Activated CD4-positive, alpha-beta memory T cell treated with anti-CD3 and anti-CD28 coated beads, Interleukin-2, amount 10 ng/mL, durations not matched to agents 7 days and 5 days (primary cell): Measurements from ENCODE around the gene CNOT3. TPM values are rescaled to one million over a fixed set of nuclear protein-coding genes. Genes with fewer than 3 reads are reported as not detected.
"Not testable (repeated sequence)": the region's sequence is repeated elsewhere in the genome, so short reads cannot be mapped to it uniquely, and the experiment has no call there.

Experiments
- CTCF ChIA-PET: fragments of 350-600 bp; sonication (Branson Sonifier 250); formaldehyde crosslinking; loops from one replicate; lab custom pipeline; 2021; ENCODE audit warnings: antibody characterized with exemption, inconsistent platforms; lab: Charles Lee
- POLR2A ChIA-PET: fragments of 350-600 bp; sonication (Branson Sonifier 250); formaldehyde crosslinking; loops from one replicate; lab custom pipeline; 2021; ENCODE audit warnings: antibody characterized with exemption; lab: Charles Lee
- DNase-seq: peaks from one replicate; pipeline ENCODE4 v3.0.0-alpha.2; 2020
- H3K27ac Mint-ChIP-seq: one replicate; pipeline ENCODE4 v1.8.0; 2021; ENCODE audit warnings: mild to moderate bottlenecking, mixed read lengths
- H3K27me3 Mint-ChIP-seq: one replicate; pipeline ENCODE4 v1.8.0; 2021; ENCODE audit warnings: mixed read lengths
- H3K36me3 Mint-ChIP-seq: one replicate; pipeline ENCODE4 v1.8.0; 2021; ENCODE audit warnings: low read depth, mixed read lengths
- H3K4me1 Mint-ChIP-seq: one replicate; pipeline ENCODE4 v1.8.0; 2021; ENCODE audit warnings: mixed read lengths
- H3K4me3 Mint-ChIP-seq: one replicate; pipeline ENCODE4 v1.8.0; 2021; ENCODE audit warnings: mild to moderate bottlenecking, mixed read lengths
- H3K9me3 Mint-ChIP-seq: one replicate; pipeline ENCODE4 v1.8.0; 2021; ENCODE audit warnings: mixed read lengths
- total RNA-seq, 2 experiments: library from RNA; stranded (reverse); gene quantifications; one replicate each; pipeline ENCODE4 v1.2.3, GENCODE V29; 2021

The CNOT3 gene
- total RNA-seq, 2 experiments from 2014 or later: 62.6 to 66.9 TPM

GRCh38 chr19:54168174-54168917 lies 30.8 kb downstream of the CNOT3 start:
- H3K36me3 Mint-ChIP-seq: no peaks in the 10 kb centered on the region
- peaks cover 17% of the 10 kb centered on the region for H3K4me1 Mint-ChIP-seq
- peaks cover 1% of the 10 kb centered on the region for H3K27me3 Mint-ChIP-seq
- peak; percentile 90 for DNase-seq
- no peak overlapping the region for H3K4me3 Mint-ChIP-seq
- H3K27ac Mint-ChIP-seq: no peak overlapping the region
- POLR2A ChIA-PET: interaction anchor here (0.7 kb wide), 1 partner anchor 22 kb away, joined by 4 read pairs; the partner anchor contains the start of gene TSEN34
- no peaks in the 10 kb centered on the region for H3K9me3 Mint-ChIP-seq
- CTCF ChIA-PET: interaction anchor here (0.6 to 3.3 kb wide), 11 partner anchors 14 to 912 kb away, joined by 3 to 45 read pairs (median 4); partner anchors contain the start of genes CNOT3, LAIR1 and MBOAT7

GRCh38 chr19:54169149-54169740 lies 31.7 kb downstream of the CNOT3 start:
- no peaks in the 10 kb centered on the region for H3K36me3 Mint-ChIP-seq
- CTCF ChIA-PET: interaction anchor here (0.6 to 3.3 kb wide), 11 partner anchors 13 to 911 kb away, joined by 3 to 45 read pairs (median 4); partner anchors contain the start of genes CNOT3, LAIR1 and MBOAT7
- no peak for DNase-seq
- no peaks in the 10 kb centered on the region for H3K9me3 Mint-ChIP-seq
- H3K4me3 Mint-ChIP-seq: no peak overlapping the region
- H3K27ac Mint-ChIP-seq: no peak overlapping the region
- POLR2A ChIA-PET: interaction anchor here (1.8 kb wide), 1 partner anchor 19 kb away, joined by 5 read pairs; no protein-coding TSS in a partner anchor
- H3K27me3 Mint-ChIP-seq: no peaks in the 10 kb centered on the region
- peaks cover 12% of the 10 kb centered on the region for H3K4me1 Mint-ChIP-seq

- H3K27ac Mint-ChIP-seq, H3K4me3 Mint-ChIP-seq: not testable (repeated sequence)
- POLR2A ChIA-PET: interaction anchor here (0.8 to 1.4 kb wide), 2 partner anchors 17 to 29 kb away, joined by 3 read pairs; partner anchors contain the start of gene RPS9
These were observed 34.3 kb downstream of the CNOT3 start for GRCh38 chr19:54171736-54172431.

GRCh38 chr19:54172471-54173358 lies 35.2 kb downstream of the CNOT3 start, which contains the start of gene TMC4:
TMC4 (minus strand) TSS chr19:54173160; CDS start chr19:54173117, 43 bp downstream.
- ChIA-PET CTCF (no interaction called here), POLR2A (interaction anchor here (0.6 to 2.6 kb wide), 6 partner anchors 13 to 35 kb away, joined by 3 to 6 read pairs (median 4); partner anchors contain the start of genes CNOT3, LENG1 and MBOAT7)
- Mint-ChIP-seq H3K4me3 (no peak within 1 kb of the TSS), H3K4me1 (peaks cover 6% of the 10 kb centered on the region), H3K27me3 (no peaks in the 10 kb centered on the region), H3K36me3 (no peaks in the 10 kb centered on the region), H3K9me3 (no peaks in the 10 kb centered on the region), H3K27ac (no peak within 1 kb of the TSS)
- no peak for DNase-seq

More at GRCh38 chr19:54171736-54172431, 34.3 kb downstream of the CNOT3 start:
- DNase-seq, H3K36me3 Mint-ChIP-seq, H3K4me1 Mint-ChIP-seq, CTCF ChIA-PET, H3K9me3 Mint-ChIP-seq, H3K27me3 Mint-ChIP-seq: not testable (repeated sequence)

DNA sequence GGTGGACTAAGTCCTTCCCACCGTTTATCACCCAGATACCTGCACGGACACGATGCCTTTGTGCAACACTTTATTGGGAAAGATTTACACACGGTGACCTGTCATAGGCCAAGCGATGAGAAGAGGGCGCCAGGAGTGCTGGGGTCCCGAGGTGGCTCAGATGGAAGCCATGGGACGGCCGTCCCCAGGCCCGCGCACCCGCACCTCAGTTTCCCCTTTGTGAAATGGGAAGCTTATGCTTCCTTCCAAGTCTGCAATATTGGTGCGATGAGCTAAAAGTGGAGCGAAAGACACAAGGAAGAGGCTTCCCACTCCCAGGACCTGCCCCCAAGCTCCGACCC lies 35.8 kb downstream of the CNOT3 start:
- CTCF ChIA-PET: interaction anchor here (0.6 to 0.9 kb wide), 2 partner anchors 93 to 218 kb away, joined by 3 read pairs; no protein-coding TSS in a partner anchor
- H3K4me1 Mint-ChIP-seq: peaks cover 3% of the 10 kb centered on the region
- no peak overlapping the region for H3K27ac Mint-ChIP-seq
- H3K27me3 Mint-ChIP-seq: no peaks in the 10 kb centered on the region
- H3K9me3 Mint-ChIP-seq: no peaks in the 10 kb centered on the region
- POLR2A ChIA-PET: interaction anchor here (0.7 to 2.6 kb wide), 6 partner anchors 12 to 35 kb away, joined by 3 to 6 read pairs (median 4); partner anchors contain the start of genes CNOT3 and LENG1
- no peak for DNase-seq
- peaks cover 4% of the 10 kb centered on the region for H3K36me3 Mint-ChIP-seq
- H3K4me3 Mint-ChIP-seq: no peak overlapping the region

- POLR2A ChIA-PET: interaction anchor here (0.8 to 2.6 kb wide), 5 partner anchors 12 to 27 kb away, joined by 3 to 6 read pairs (median 3); partner anchors contain the start of gene LENG1
- H3K27ac Mint-ChIP-seq: no peak overlapping the region
- CTCF ChIA-PET: interaction anchor here (0.6 to 0.9 kb wide), 3 partner anchors 92 to 217 kb away, joined by 3 to 4 read pairs (median 3); no protein-coding TSS in a partner anchor
- no peaks in the 10 kb centered on the region for H3K27me3 Mint-ChIP-seq
- peaks cover 9% of the 10 kb centered on the region for H3K36me3 Mint-ChIP-seq
- no peak overlapping the region for H3K4me3 Mint-ChIP-seq
- no peaks in the 10 kb centered on the region for H3K9me3 Mint-ChIP-seq
- H3K4me1 Mint-ChIP-seq: peaks cover 2% of the 10 kb centered on the region
- no peak for DNase-seq
These were observed 36.6 kb downstream of the CNOT3 start for GRCh38 chr19:54173951-54174834.

DNA sequence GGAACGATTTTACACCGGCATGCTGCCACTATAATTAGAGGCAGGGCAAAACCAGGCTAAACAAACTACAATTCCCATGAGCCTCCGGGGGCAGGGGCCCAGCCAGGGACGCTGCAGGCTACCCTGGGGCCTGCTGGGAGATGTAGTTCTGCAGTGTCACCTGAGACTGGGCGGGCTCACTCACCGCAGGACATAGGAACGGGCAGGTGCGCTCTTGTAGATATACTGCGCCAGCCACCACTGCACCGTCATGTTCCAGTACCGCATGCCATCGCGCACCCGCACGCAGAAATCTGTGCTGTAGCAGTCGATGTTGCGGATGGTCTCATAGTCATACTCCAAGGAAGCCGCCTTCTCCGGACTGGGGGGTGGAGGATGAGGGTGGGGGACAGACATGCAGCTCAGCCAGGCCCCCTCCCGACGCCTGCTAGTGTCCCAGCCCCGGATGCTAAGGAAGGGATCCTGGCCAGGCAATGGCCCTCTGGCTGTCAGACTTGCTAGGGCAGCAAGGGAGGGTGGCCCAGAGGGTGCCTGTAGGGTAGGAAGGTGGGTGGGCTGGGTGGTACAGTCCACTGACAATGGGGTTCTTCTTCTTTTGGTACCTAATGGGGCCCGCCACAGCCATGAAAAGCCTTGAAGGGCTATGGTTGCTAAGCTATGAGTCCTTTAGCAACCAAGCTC lies 41.2 kb downstream of the CNOT3 start:
- H3K27ac Mint-ChIP-seq: no peak overlapping the region
- H3K9me3 Mint-ChIP-seq: no peaks in the 10 kb centered on the region
- no peak overlapping the region for H3K4me3 Mint-ChIP-seq
- peak; percentile 51 for DNase-seq
- peaks cover under 1% of the 10 kb centered on the region for H3K4me1 Mint-ChIP-seq
- H3K27me3 Mint-ChIP-seq: no peaks in the 10 kb centered on the region
- POLR2A ChIA-PET: no interaction called here
- peaks cover 18% of the 10 kb centered on the region for H3K36me3 Mint-ChIP-seq
- CTCF ChIA-PET: no interaction called here

GRCh38 chr19:54179262-54179852 lies 41.8 kb downstream of the CNOT3 start:
- ChIA-PET CTCF (no interaction called here), POLR2A (interaction anchor here (1.0 kb wide), 1 partner anchor 19 kb away, joined by 3 read pairs; no protein-coding TSS in a partner anchor)
- Mint-ChIP-seq H3K4me3 (no peak overlapping the region), H3K9me3 (no peaks in the 10 kb centered on the region), H3K4me1 (peaks cover 2% of the 10 kb centered on the region), H3K27ac (no peak overlapping the region), H3K36me3 (peaks cover 23% of the 10 kb centered on the region), H3K27me3 (no peaks in the 10 kb centered on the region)
- DNase-seq: no peak

GRCh38 chr19:54179921-54180461 lies 42.4 kb downstream of the CNOT3 start:
- Mint-ChIP-seq H3K4me1 (peaks cover 2% of the 10 kb centered on the region), H3K27ac (no peak overlapping the region), H3K9me3 (no peaks in the 10 kb centered on the region), H3K36me3 (peaks cover 23% of the 10 kb centered on the region), H3K27me3 (no peaks in the 10 kb centered on the region), H3K4me3 (no peak overlapping the region)
- ChIA-PET CTCF (no interaction called here), POLR2A (interaction anchor here (1.0 kb wide), 1 partner anchor 19 kb away, joined by 3 read pairs; no protein-coding TSS in a partner anchor)
- no peak for DNase-seq

- Mint-ChIP-seq H3K9me3 (no peaks in the 10 kb centered on the region), H3K27ac (no peak overlapping the region), H3K36me3 (peaks cover 26% of the 10 kb centered on the region), H3K4me1 (peaks cover 2% of the 10 kb centered on the region), H3K4me3 (no peak overlapping the region), H3K27me3 (no peaks in the 10 kb centered on the region)
- no peak for DNase-seq
- CTCF ChIA-PET: no interaction called here
- POLR2A ChIA-PET: interaction anchor here (1.0 kb wide), 1 partner anchor 20 kb away, joined by 3 read pairs; no protein-coding TSS in a partner anchor
These were observed 43.1 kb downstream of the CNOT3 start for GRCh38 chr19:54180691-54181091.
